ENCODE measurements around the gene ABLIM3.

GRCh38 chr5:149238540-149238939 is 97.2 kb downstream of the ABLIM3 start:
- no peak for TF ChIP-seq CTCF (IDR thresholded peaks at IDR 0.05)
- no peak for TF ChIP-seq POLR2AphosphoS5 (IDR thresholded peaks at IDR 0.05)
- no peak for TF ChIP-seq POLR2A (IDR thresholded peaks at IDR 0.05)

Data from gastroesophageal sphincter (tissue), 3 donors.